GM12892 (cell line): ENCODE results near the gene TRPC4.
"Not testable (repeated sequence)": the region's sequence is repeated elsewhere in the genome, so short reads cannot be mapped to it uniquely, and the experiment has no call there.

Experiments used
- DNase-seq: peaks from one replicate; pipeline ENCODE4 v3.0.0; 2011; ENCODE audit not compliant: insufficient read length
- FAIRE-seq: peaks from 2 replicates; lab custom pipeline; 2011; peaks lifted over from hg19 to GRCh38; lab: Jason Lieb, UNC
- POLR2A ChIP-seq: IDR thresholded peaks from 2 replicates; pipeline ENCODE4 v1.6.1; 2011; ENCODE audit warnings: low read depth, low read length, control low read depth
- POLR2AphosphoS5 ChIP-seq: IDR thresholded peaks from 2 replicates; pipeline ENCODE4 v1.6.1; 2011; ENCODE audit warnings: low read depth, low read length, control low read depth
- TAF1 ChIP-seq: IDR thresholded peaks from 2 replicates; pipeline ENCODE4 v1.6.1; 2011; ENCODE audit warnings: low read depth, mild to moderate bottlenecking, control low read depth, low read length, borderline replicate concordance

Gene TRPC4

GRCh38 chr13:37797631-37798030 lies 71.9 kb downstream of the TRPC4 start:
- DNase-seq (no peak), FAIRE-seq (no peak)
- TF ChIP-seq TAF1 (no peak), POLR2A (no peak), POLR2AphosphoS5 (no peak)

GRCh38 chr13:37796795-37797194 lies 72.8 kb downstream of the TRPC4 start:
- not testable (repeated sequence) for FAIRE-seq, DNase-seq

GRCh38 chr13:37795326-37795725 lies 74.2 kb downstream of the TRPC4 start:
- no peak for DNase-seq

GRCh38 chr13:37791699-37792098 lies 77.9 kb downstream of the TRPC4 start:
- no peak for FAIRE-seq
- no peak for DNase-seq
- TF ChIP-seq POLR2A (no peak), TAF1 (no peak), POLR2AphosphoS5 (no peak)

More at GRCh38 chr13:37795326-37795725, 74.2 kb downstream of the TRPC4 start:
- no peak for TF ChIP-seq TAF1
- TF ChIP-seq POLR2AphosphoS5 = no peak
- TF ChIP-seq POLR2A = no peak
- FAIRE-seq = no peak

GRCh38 chr13:37788346-37788745 lies 81.2 kb downstream of the TRPC4 start:
- TF ChIP-seq POLR2A (no peak), POLR2AphosphoS5 (no peak), TAF1 (no peak)
- DNase-seq (no peak), FAIRE-seq (no peak)

- no peak for TF ChIP-seq TAF1
- TF ChIP-seq POLR2AphosphoS5 = no peak
- TF ChIP-seq POLR2A = no peak
- FAIRE-seq = no peak
- no peak for DNase-seq
These were observed 91.9 kb downstream of the TRPC4 start for GRCh38 chr13:37777676-37778075.

- FAIRE-seq = no peak
These were observed 93.7 kb downstream of the TRPC4 start for GRCh38 chr13:37775871-37776270.

GRCh38 chr13:37772644-37773043 lies 96.9 kb downstream of the TRPC4 start:
- FAIRE-seq (no peak), DNase-seq (no peak)
- TF ChIP-seq TAF1 (no peak), POLR2AphosphoS5 (no peak), POLR2A (no peak)

More at GRCh38 chr13:37775871-37776270, 93.7 kb downstream of the TRPC4 start:
- TF ChIP-seq POLR2AphosphoS5 = no peak
- DNase-seq = no peak

GRCh38 chr13:37769545-37769944 lies 100.0 kb downstream of the TRPC4 start:
- no peak for DNase-seq
- no peak for FAIRE-seq
- TF ChIP-seq TAF1 (no peak), POLR2A (no peak), POLR2AphosphoS5 (no peak)

- TF ChIP-seq POLR2A = no peak
- TF ChIP-seq POLR2AphosphoS5 = no peak
- no peak for TF ChIP-seq TAF1
- DNase-seq = no peak
- FAIRE-seq = no peak
These were observed 100.5 kb downstream of the TRPC4 start for GRCh38 chr13:37769078-37769477.

- FAIRE-seq (no peak), DNase-seq (no peak)
- TF ChIP-seq POLR2A (no peak), POLR2AphosphoS5 (no peak), TAF1 (no peak)
These were observed 103.1 kb downstream of the TRPC4 start for GRCh38 chr13:37766502-37766901.

- TF ChIP-seq POLR2A = no peak
- no peak for TF ChIP-seq TAF1
- no peak for TF ChIP-seq POLR2AphosphoS5
- DNase-seq (no peak), FAIRE-seq (no peak)
These were observed 114.2 kb downstream of the TRPC4 start for GRCh38 chr13:37755349-37755748.

- FAIRE-seq (no peak), DNase-seq (no peak)
- TF ChIP-seq TAF1 = no peak
- TF ChIP-seq POLR2A = no peak
- no peak for TF ChIP-seq POLR2AphosphoS5
These were observed 115.8 kb downstream of the TRPC4 start for GRCh38 chr13:37753776-37754175.
